IMR-90 (cell line): ENCODE measurements around the gene SLC7A4. TPM values are rescaled to one million over a fixed set of nuclear protein-coding genes. Genes with fewer than 3 reads are reported as not detected.

Experiments used
- ATAC-seq: fragments of 200-7000 bp; cut with Tn5 transposase; 2 replicates; pipeline ENCODE4 v1.9.1; 2020; ENCODE audit warnings: low read depth, mild to moderate bottlenecking, moderate library complexity
- BruUV-seq: library from RNA; stranded (reverse); fragments of 400-500 nt; replicated peaks from 2 replicates; lab custom pipeline; 2021; lab: Mats Ljungman, UMichigan
- CTCF ChIA-PET: fragments of 300-600 bp; formaldehyde crosslinking; extraction: SDS; loops from one replicate; lab custom pipeline; 2021; ENCODE audit warnings: antibody characterized with exemption; lab: Yijun Ruan, JAX
- POLR2A ChIA-PET: fragments of 300-600 bp; sonication (Branson Sonifier 250); formaldehyde crosslinking; loops from one replicate; lab custom pipeline; 2022; ENCODE audit warnings: antibody characterized with exemption; ENCODE audit not compliant: unreplicated experiment; lab: Charles Lee
- DNase-seq: peaks from one replicate; pipeline ENCODE4 v3.0.0; 2013
- H2AFZ ChIP-seq: replicated peaks from 2 replicates; pipeline ENCODE3; 2013; ENCODE audit warnings: low read length, mild to moderate bottlenecking; ENCODE audit not compliant: poor library complexity
- H2AK5ac ChIP-seq: 2 replicates; pipeline ENCODE4 v1.6.1; 2013; ENCODE audit warnings: low read depth, low read length, inconsistent platforms
- H2AK9ac ChIP-seq: replicated peaks from 2 replicates; pipeline ENCODE3; 2013; ENCODE audit warnings: mild to moderate bottlenecking, low read depth, low read length, moderate library complexity; ENCODE audit not compliant: poor library complexity
- H2BK120ac ChIP-seq: 2 replicates; pipeline ENCODE4 v1.6.1; 2013; ENCODE audit warnings: low read depth, low read length, inconsistent platforms
- H2BK15ac ChIP-seq: 3 replicates; pipeline ENCODE4 v1.6.1; 2013; ENCODE audit warnings: low read depth, low read length, inconsistent platforms
- H2BK20ac ChIP-seq: 2 replicates; pipeline ENCODE4 v1.6.1; 2013; ENCODE audit warnings: low read depth, mild to moderate bottlenecking, inconsistent platforms, low read length, moderate library complexity
- H2BK5ac ChIP-seq: 2 replicates; pipeline ENCODE4 v1.6.1; 2013; ENCODE audit warnings: mild to moderate bottlenecking, low read depth, low read length, inconsistent platforms; ENCODE audit not compliant: poor library complexity, severe bottlenecking
- H3K14ac ChIP-seq: replicated peaks from 2 replicates; pipeline ENCODE4 v1.6.1; 2013; ENCODE audit warnings: low read depth, low read length, inconsistent platforms
- H3K18ac ChIP-seq: 2 replicates; pipeline ENCODE4 v1.6.1; 2013; ENCODE audit warnings: low read depth, low read length, control low read depth
- H3K23ac ChIP-seq: 2 replicates; pipeline ENCODE4 v1.6.1; 2013; ENCODE audit warnings: low read depth, low read length, inconsistent platforms
- H3K27ac ChIP-seq: 2 replicates; pipeline ENCODE4 v1.5.1; 2013; ENCODE audit warnings: mild to moderate bottlenecking, control low read depth, low read length; ENCODE audit not compliant: insufficient read depth
- H3K27me3 ChIP-seq: 2 replicates; pipeline ENCODE4 v1.6.1; 2013; ENCODE audit warnings: low read length; ENCODE audit not compliant: control insufficient read depth, insufficient read depth
- H3K36me3 ChIP-seq: 2 replicates; pipeline ENCODE4 v1.6.1; 2013; ENCODE audit warnings: low read length, mixed read lengths; ENCODE audit not compliant: control insufficient read depth, insufficient read depth
- H3K4ac ChIP-seq: 2 replicates; pipeline ENCODE4 v1.6.1; 2013; ENCODE audit warnings: low read depth, low read length, inconsistent platforms
- H3K4me1 ChIP-seq: 2 replicates; pipeline ENCODE4 v1.6.1; 2013; ENCODE audit warnings: low read length, mixed read lengths; ENCODE audit not compliant: control insufficient read depth, insufficient read depth
- H3K4me2 ChIP-seq: 2 replicates; pipeline ENCODE4 v1.6.1; 2013; ENCODE audit warnings: low read depth, mild to moderate bottlenecking, control low read depth, low read length, moderate library complexity
- H3K4me3 ChIP-seq: 2 replicates; pipeline ENCODE4 v1.5.1; 2013; ENCODE audit warnings: low read depth, mild to moderate bottlenecking, control low read depth, low read length, moderate library complexity; ENCODE audit not compliant: insufficient read depth
- H3K56ac ChIP-seq: 2 replicates; pipeline ENCODE4 v1.6.1; 2013; ENCODE audit warnings: low read length, inconsistent platforms; ENCODE audit not compliant: insufficient read depth; ENCODE audit errors: extremely low read depth
- H3K79me1 ChIP-seq, 2 experiments: 2 replicates each; pipeline ENCODE4 v1.6.1; 2013; ENCODE audit warnings: low read length in 2 of 2, inconsistent platforms in 1 of 2, low read depth in 1 of 2
- H3K9ac ChIP-seq: 2 replicates; pipeline ENCODE4 v1.6.1; 2013; ENCODE audit warnings: low read depth, low read length, control low read depth
- H3K9me1 ChIP-seq: 2 replicates; pipeline ENCODE4 v1.6.1; 2013; ENCODE audit warnings: low read length, inconsistent platforms; ENCODE audit not compliant: insufficient read depth
- H3K9me3 ChIP-seq: 2 replicates; pipeline ENCODE4 v1.6.1; 2013; ENCODE audit warnings: low read length; ENCODE audit not compliant: control insufficient read depth, insufficient read depth
- H4K20me1 ChIP-seq: 2 replicates; pipeline ENCODE4 v1.6.1; 2013; ENCODE audit warnings: low read length, inconsistent platforms; ENCODE audit not compliant: insufficient read depth
- H4K5ac ChIP-seq: 2 replicates; pipeline ENCODE4 v1.6.1; 2013; ENCODE audit warnings: mild to moderate bottlenecking, low read depth, low read length, control low read depth
- H4K8ac ChIP-seq, 2 experiments: 2 replicates each; pipeline ENCODE4 v1.6.1; 2013; ENCODE audit warnings: low read depth in 2 of 2, low read length in 2 of 2, control low read depth in 1 of 2, inconsistent platforms in 1 of 2
- H4K91ac ChIP-seq: 2 replicates; pipeline ENCODE4 v1.6.1; 2013; ENCODE audit warnings: low read depth, low read length, inconsistent platforms; ENCODE audit not compliant: insufficient read depth
- CEBPB ChIP-seq: IDR thresholded peaks from 2 replicates; pipeline ENCODE4 v1.6.1; 2012; ENCODE audit warnings: low read depth, low read length, improper control_type of control experiment
- CTCF ChIP-seq: conservative IDR thresholded peaks from 2 replicates; pipeline ENCODE4 v1.5.1; 2012; ENCODE audit warnings: mild to moderate bottlenecking, low read depth, low read length, improper control_type of control experiment
- MAZ ChIP-seq: IDR thresholded peaks from 2 replicates; pipeline ENCODE4 v1.6.1; 2012; ENCODE audit warnings: low read depth, mild to moderate bottlenecking, low read length, improper control_type of control experiment, moderate library complexity, borderline replicate concordance
- MXI1 ChIP-seq: IDR thresholded peaks from 2 replicates; pipeline ENCODE4 v1.6.1; 2012; ENCODE audit warnings: low read depth, mild to moderate bottlenecking, low read length, moderate library complexity, borderline replicate concordance
- NFE2L2 ChIP-seq: fragments of 150-350 bp; IDR thresholded peaks from 2 replicates; pipeline ENCODE4 v1.6.1; 2016; ENCODE audit warnings: low read depth, mild to moderate bottlenecking, low read length
- POLR2A ChIP-seq: IDR thresholded peaks from 2 replicates; pipeline ENCODE4 v1.6.1; 2012; ENCODE audit warnings: mild to moderate bottlenecking, low read depth, low read length
- RAD21 ChIP-seq: IDR thresholded peaks from 2 replicates; pipeline ENCODE4 v1.6.1; 2012; ENCODE audit warnings: low read length, improper control_type of control experiment
- USF2 ChIP-seq: fragments of 150-350 bp; IDR thresholded peaks from 2 replicates; pipeline ENCODE4 v1.6.1; 2017; ENCODE audit warnings: mild to moderate bottlenecking, antibody characterized with exemption, low read length, low read depth
- whole genome bisulfite sequencing, 2 experiments: methylation state at CpG; one replicate each; pipeline versions ENCODE4 v1.1.5 to v1.1.7; 2013; ENCODE audit warnings: missing lambda C conversion rate in 2 of 2; ENCODE audit not compliant: insufficient read length in 1 of 2; ENCODE audit errors: extremely low coverage in 2 of 2; 5-methylcytosine and 5-hydroxymethylcytosine counted together
- dilution Hi-C: fragments of 300-500 bp; cut with HindIII; formaldehyde crosslinking; loops from one replicate; pipeline ENCODE4 v1.14.3; 2018; ENCODE audit warnings: low sequenced_read_pairs; ENCODE audit not compliant: unreplicated experiment
- in situ Hi-C: fragments of 300-500 bp; cut with MboI; formaldehyde crosslinking; loops from 3 replicates; pipeline ENCODE4 v1.14.3; 2019; ENCODE audit warnings: low sequenced_read_pairs, inconsistent platforms, mixed read lengths
- intact Hi-C: fragments of 100-400 bp; cut with micrococcal nuclease; formaldehyde crosslinking; loops from 2 replicates; pipeline ENCODE4 v1.10.0; 2022
- polyA plus RNA-seq, 3 experiments: library from polyadenylated mRNA; depleted of rRNA; stranded (reverse); fragments of >200 nt; gene quantifications; 2 replicates each; pipeline ENCODE4 v1.2.3, GENCODE V29; 2012; ENCODE audit warnings: low replicate concordance in 1 of 3
- total RNA-seq: library from RNA; depleted of rRNA; stranded (reverse); fragments of >200 nt; gene quantifications from 2 replicates; pipeline ENCODE4 v1.2.3, GENCODE V29; 2012

Gene SLC7A4
- total and polyA plus RNA-seq, 2 of the 4 experiments (the other 2 are of a cell fraction): 0.03 TPM; not detected in 1

- no peak for TF ChIP-seq MAZ
These were observed 32.0 kb downstream of the SLC7A4 start (continued) for GRCh38 chr22:21000207-21000986.

- H3K9ac ChIP-seq: no peak overlapping the region
- no peak for DNase-seq
- no peak overlapping the region for H3K4me2 ChIP-seq
- in situ Hi-C loops: no loop called here
- H3K9me3 ChIP-seq: no peaks in the 10 kb centered on the region
- H3K56ac ChIP-seq: no peak overlapping the region
- dilution Hi-C loops: no loop called here
- no peak overlapping the region for H3K14ac ChIP-seq
- no peak for ATAC-seq
- H3K18ac ChIP-seq: no peak overlapping the region
- no peak overlapping the region for H3K23ac ChIP-seq
- peaks cover 15% of the 10 kb centered on the region for H3K4me1 ChIP-seq
- H2BK20ac ChIP-seq: no peak overlapping the region
- no peak overlapping the region for H2AK9ac ChIP-seq
- intact Hi-C loops: no loop called here
- BruUV-seq: no TSS peak
- no peak overlapping the region for H3K4ac ChIP-seq
- H4K91ac ChIP-seq: no peak overlapping the region
- H3K27me3 ChIP-seq: no peaks in the 10 kb centered on the region
- H2BK5ac ChIP-seq: no peak overlapping the region
- ChIA-PET CTCF (interaction anchor here (0.9 kb wide), 1 partner anchor 17 kb away, joined by 3 read pairs; the partner anchor contains the start of gene LZTR1), POLR2A (no interaction called here)
- H2BK120ac ChIP-seq: no peak overlapping the region
- H3K27ac ChIP-seq: no peak overlapping the region
- no peak overlapping the region for H4K5ac ChIP-seq
- H2AFZ ChIP-seq: peak overlapping the region; percentile 17
- no peak overlapping the region for H4K8ac ChIP-seq
- 98% methylated on average over 15 of the region's 27 CpGs; no CpG with 5 or more reads in 1 of the 2 experiments for WGBS, 2 experiments
- H2AK5ac ChIP-seq: no peak overlapping the region
- H3K36me3 ChIP-seq: peaks cover 39% of the 10 kb centered on the region
- H3K9me1 ChIP-seq: peaks cover 13% of the 10 kb centered on the region; the same call in 1 of the 2 replicates
- H4K20me1 ChIP-seq: peaks cover 9% of the 10 kb centered on the region; the same call in 1 of the 2 replicates
- no peak overlapping the region for H2BK15ac ChIP-seq
- TF ChIP-seq USF2 (no peak), RAD21 (no peak), NFE2L2 (no peak), POLR2A (no peak), MXI1 (no peak), CEBPB (no peak), CTCF (no peak)
- H3K79me1 ChIP-seq: peaks cover 19 to 49% of the 10 kb centered on the region in 2 experiments
- no peak overlapping the region for H3K4me3 ChIP-seq
These were observed 32.8 kb downstream of the SLC7A4 start for GRCh38 chr22:20999350-21000206.
